GM19468 (cell line): ENCODE results near the gene PTPRK.

ENCODE experiments used
- ATAC-seq: cut with Tn5 transposase; IDR thresholded peaks from one replicate; pipeline ENCODE4 v1.9.1; 2021; ENCODE audit warnings: mild to moderate bottlenecking, moderate library complexity, moderate number of reproducible peaks; ENCODE audit not compliant: unreplicated experiment; ENCODE audit errors: extremely low read depth

The PTPRK gene

GRCh38 chr6:127924440-127924839 is 596.0 kb downstream of the PTPRK start:
- ATAC-seq, result no peak

GRCh38 chr6:127924031-127924430 is 596.4 kb downstream of the PTPRK start:
- ATAC-seq, result no peak

GRCh38 chr6:127923135-127923534 is 597.3 kb downstream of the PTPRK start:
- ATAC-seq, result no peak

GRCh38 chr6:127921982-127922381 is 598.4 kb downstream of the PTPRK start:
- no peak for ATAC-seq

- no peak for ATAC-seq
These were observed 599.6 kb downstream of the PTPRK start for GRCh38 chr6:127920804-127921203.
